GM19025 (cell line): ENCODE data around the gene PIAS4.

Experiments
- ATAC-seq: cut with Tn5 transposase; IDR thresholded peaks from one replicate; pipeline ENCODE4 v1.9.1; 2021; ENCODE audit warnings: mild to moderate bottlenecking, low read depth, moderate library complexity; ENCODE audit not compliant: unreplicated experiment

PIAS4 gene

GRCh38 chr19:4038057-4038456 is 30.5 kb downstream of the PIAS4 start:
- ATAC-seq = no peak

- ATAC-seq = no peak
Observed at GRCh38 chr19:4038661-4039423, 31.3 kb downstream of the PIAS4 start.

GRCh38 chr19:4042064-4042730 is 34.7 kb downstream of the PIAS4 start:
- ATAC-seq = no peak

GRCh38 chr19:4042731-4043082 is 35.2 kb downstream of the PIAS4 start:
- no peak for ATAC-seq

GRCh38 chr19:4043401-4043800 is 35.9 kb downstream of the PIAS4 start:
- no peak for ATAC-seq

- no peak for ATAC-seq
Observed at GRCh38 chr19:4043966-4044715, 36.6 kb downstream of the PIAS4 start.

GRCh38 chr19:4044990-4045465 is 37.5 kb downstream of the PIAS4 start:
- no peak for ATAC-seq

- ATAC-seq = no peak
Observed at GRCh38 chr19:4045597-4046361, 38.2 kb downstream of the PIAS4 start.

- ATAC-seq = no peak
Observed at GRCh38 chr19:4046362-4046691, 38.8 kb downstream of the PIAS4 start.

- ATAC-seq = no peak
Observed at GRCh38 chr19:4046946-4047683, 39.6 kb downstream of the PIAS4 start.

GRCh38 chr19:4049432-4049831 is 41.9 kb downstream of the PIAS4 start:
- no peak for ATAC-seq

GRCh38 chr19:4051175-4052101 is 43.9 kb downstream of the PIAS4 start:
- ATAC-seq = no peak

GRCh38 chr19:4052114-4052992 is 44.8 kb downstream of the PIAS4 start:
- ATAC-seq = no peak

- ATAC-seq = no peak
Observed at GRCh38 chr19:4052993-4053422, 45.5 kb downstream of the PIAS4 start.

GRCh38 chr19:4053423-4054324 is 46.1 kb downstream of the PIAS4 start:
- ATAC-seq = no peak

GRCh38 chr19:4054441-4055208 is 47.1 kb downstream of the PIAS4 start:
- ATAC-seq = no peak
